ENCODE measurements around the gene CYB561D1. TPM values are rescaled to one million over a fixed set of nuclear protein-coding genes. Genes with fewer than 3 reads are reported as not detected.

CYB561D1 gene
- total and polyA plus RNA-seq, 2 of the 13 experiments (the other 11 are each of a cell fraction or from before 2014, with no cell fraction given) = 3.9 to 4.1 TPM

- BruUV-seq (replicated peaks) = no TSS peak
- H3K9me3 ChIP-seq (ENCODE audit: low read length) = no peaks in the 10 kb centered on the region
- H3K79me2 ChIP-seq (ENCODE audit: insufficient read depth, low read length) = no peaks in the 10 kb centered on the region
- in situ Hi-C loops (cut with HindIII; ENCODE audit: extremely low pct_ligation_motif_present, low pct_unique_long_range_greater_than_20kb) = no loop called here
- TF ChIP-seq KMT2A (CRISPR knock-in tag; IDR thresholded peaks at IDR 0.05) = no peak
- 0 out of 2 replicates have a peak, but pooled peaks have one; percentile 52 for TF ChIP-seq ZBTB26 (CRISPR knock-in tag; IDR thresholded peaks at IDR 0.05; ENCODE audit: borderline replicate concordance)
- no peak for TF ChIP-seq ZBTB49 (CRISPR knock-in tag; IDR thresholded peaks at IDR 0.05; ENCODE audit: borderline replicate concordance)
- intact Hi-C loops (cut with micrococcal nuclease; ENCODE audit: unreplicated experiment) = no loop called here
- H3K36me3 ChIP-seq (replicated peaks in 1 of 2; ENCODE audit: control insufficient read depth in 1 of 2, insufficient read depth in 2 of 2, low read length in 2 of 2) = no peaks in the 10 kb centered on the region
- POLR2A ChIA-PET = no interaction called here
- no peak overlapping the region for H3K27ac ChIP-seq (ENCODE audit: extremely low read length, insufficient read depth, low read length)
- peaks cover 5% of the 10 kb centered on the region for H3K4me1 ChIP-seq (ENCODE audit: insufficient read depth, low read length)
- CTCF ChIA-PET (ENCODE audit: low intra/inter-chr PET ratio, low total read pairs) = no interaction called here
- no peak overlapping the region for H2AFZ ChIP-seq (ENCODE audit: low read length)
- H3K9ac ChIP-seq (ENCODE audit: insufficient read depth, low read depth, low read length) = no peak overlapping the region
- FAIRE-seq (no peak), ATAC-seq (no peak), DNase-seq (ENCODE audit: low spot score) (no peak)
- WGBS (ENCODE audit: low lambda C conversion rate) = 30% methylated on average over 7 of the region's 7 CpGs
- H3K4me3 ChIP-seq (replicated peaks in 1 of 3; ENCODE audit: insufficient read depth in 1 of 3, low read depth in 2 of 3, low read length in 3 of 3) = no peak overlapping the region
- no peak overlapping the region for H3K4me2 ChIP-seq (ENCODE audit: low read depth, low read length)
- peaks cover 4 to 43% of the 10 kb centered on the region in 2 experiments; a peak in 3 of 5 replicates for H3K27me3 ChIP-seq (ENCODE audit: control insufficient read depth in 1 of 2, insufficient read depth in 2 of 2, low read length in 2 of 2)
- no peaks in the 10 kb centered on the region for H4K20me1 ChIP-seq (ENCODE audit: insufficient read depth, low read length)
These were observed 28.1 kb downstream of the CYB561D1 start for GRCh38 chr1:109522026-109522425.

GRCh38 chr1:109523706-109524105, 29.8 kb downstream of the CYB561D1 start:
- CTCF ChIA-PET (ENCODE audit: low intra/inter-chr PET ratio, low total read pairs) = no interaction called here
- POLR2A ChIA-PET = no interaction called here
- in situ Hi-C loops (cut with HindIII; ENCODE audit: extremely low pct_ligation_motif_present, low pct_unique_long_range_greater_than_20kb) = no loop called here
- H3K4me2 ChIP-seq (ENCODE audit: low read depth, low read length) = no peak overlapping the region
- no peak for ATAC-seq
- H3K4me1 ChIP-seq (ENCODE audit: insufficient read depth, low read length) = no peaks in the 10 kb centered on the region
- no peaks in the 10 kb centered on the region for H3K36me3 ChIP-seq (replicated peaks in 1 of 2; ENCODE audit: control insufficient read depth in 1 of 2, insufficient read depth in 2 of 2, low read length in 2 of 2)
- no peaks in the 10 kb centered on the region for H3K79me2 ChIP-seq (ENCODE audit: insufficient read depth, low read length)
- no peak for FAIRE-seq
- no peak overlapping the region for H3K9ac ChIP-seq (ENCODE audit: insufficient read depth, low read depth, low read length)
- H3K27ac ChIP-seq (ENCODE audit: extremely low read length, insufficient read depth, low read length) = no peak overlapping the region
- WGBS (ENCODE audit: low lambda C conversion rate) = 36% methylated on average over 2 of the region's 2 CpGs
- DNase-seq (ENCODE audit: low spot score) = no peak
- H4K20me1 ChIP-seq (ENCODE audit: insufficient read depth, low read length) = no peaks in the 10 kb centered on the region
- no TSS peak for BruUV-seq (replicated peaks)
- TF ChIP-seq HNRNPK (IDR thresholded peaks at IDR 0.05; ENCODE audit: low read depth, low read length, poor library complexity, severe bottlenecking) = no peak
- H3K9me3 ChIP-seq (ENCODE audit: low read length) = no peaks in the 10 kb centered on the region
- peaks cover 6 to 56% of the 10 kb centered on the region in 2 experiments; a peak in 3 of 5 replicates for H3K27me3 ChIP-seq (ENCODE audit: control insufficient read depth in 1 of 2, insufficient read depth in 2 of 2, low read length in 2 of 2)
- intact Hi-C loops (cut with micrococcal nuclease; ENCODE audit: unreplicated experiment) = no loop called here
- H3K4me3 ChIP-seq (replicated peaks in 1 of 3; ENCODE audit: insufficient read depth in 1 of 3, low read depth in 2 of 3, low read length in 3 of 3) = no peak overlapping the region
- H2AFZ ChIP-seq (ENCODE audit: low read length) = no peak overlapping the region
